Activated CD8-positive, alpha-beta memory T cell treated with anti-CD3 and anti-CD28 coated beads for 4 hours (primary cell): ENCODE measurements around the gene EPHB2.

Experiments
- DNase-seq, 2 donors: peaks; one replicate each; pipeline ENCODE4 v3.0.0-alpha.2; 2020; ENCODE audit warnings: low read depth in 2 of 2

Gene EPHB2

GRCh38 chr1:22751124-22751531 lies 40.5 kb downstream of the EPHB2 start:
- DNase-seq = no peak

GRCh38 chr1:22752339-22752738 lies 41.7 kb downstream of the EPHB2 start:
- no peak for DNase-seq

- no peak for DNase-seq
Observed at GRCh38 chr1:22753481-22753971, 42.9 kb downstream of the EPHB2 start.

- no peak for DNase-seq
Observed at GRCh38 chr1:22754106-22754768, 43.6 kb downstream of the EPHB2 start.

GRCh38 chr1:22754824-22755223 lies 44.2 kb downstream of the EPHB2 start:
- DNase-seq = no peak

- DNase-seq = no peak
Observed at GRCh38 chr1:22755641-22756040, 45.0 kb downstream of the EPHB2 start.

- DNase-seq = no peak
Observed at GRCh38 chr1:22756125-22756735, 45.6 kb downstream of the EPHB2 start.

- DNase-seq = no peak
Observed at GRCh38 chr1:22760455-22760854, 49.8 kb downstream of the EPHB2 start.

- no peak for DNase-seq
Observed at GRCh38 chr1:22761101-22761500, 50.5 kb downstream of the EPHB2 start.

GRCh38 chr1:22761821-22762220 lies 51.2 kb downstream of the EPHB2 start:
- DNase-seq = no peak

- no peak for DNase-seq
Observed at GRCh38 chr1:22763487-22764200, 53.0 kb downstream of the EPHB2 start.

GRCh38 chr1:22767852-22768251 lies 57.2 kb downstream of the EPHB2 start:
- DNase-seq = no peak

- DNase-seq = no peak
Observed at GRCh38 chr1:22769932-22770331, 59.3 kb downstream of the EPHB2 start.

GRCh38 chr1:22772014-22772413 lies 61.4 kb downstream of the EPHB2 start:
- DNase-seq = no peak

- DNase-seq = no peak
Observed at GRCh38 chr1:22773981-22774832, 63.6 kb downstream of the EPHB2 start.

- no peak for DNase-seq
Observed at GRCh38 chr1:22774833-22775182, 64.2 kb downstream of the EPHB2 start.

- DNase-seq = no peak
Observed at GRCh38 chr1:22775478-22775877, 64.8 kb downstream of the EPHB2 start.

- DNase-seq = no peak
Observed at GRCh38 chr1:22776035-22776613, 65.5 kb downstream of the EPHB2 start.

GRCh38 chr1:22777388-22778057 lies 66.9 kb downstream of the EPHB2 start:
- DNase-seq = no peak

GRCh38 chr1:22778408-22778807 lies 67.8 kb downstream of the EPHB2 start:
- no peak for DNase-seq

- DNase-seq = no peak
Observed at GRCh38 chr1:22778862-22779520, 68.4 kb downstream of the EPHB2 start.
